Stimulated activated CD4-positive, alpha-beta T cell treated with anti-CD3 and anti-CD28 coated beads, Interleukin-2, amount 100 ng/mL, for 48 hours (primary cell): ENCODE results near the gene GPSM1.
A peak's percentile ranks its signal among the peaks of the same experiment; 100 is the strongest.

Experiments
- DNase-seq, 2 donors: peaks; one replicate each; pipeline ENCODE4 v3.0.0-alpha.2; 2020

GPSM1 gene

DNA sequence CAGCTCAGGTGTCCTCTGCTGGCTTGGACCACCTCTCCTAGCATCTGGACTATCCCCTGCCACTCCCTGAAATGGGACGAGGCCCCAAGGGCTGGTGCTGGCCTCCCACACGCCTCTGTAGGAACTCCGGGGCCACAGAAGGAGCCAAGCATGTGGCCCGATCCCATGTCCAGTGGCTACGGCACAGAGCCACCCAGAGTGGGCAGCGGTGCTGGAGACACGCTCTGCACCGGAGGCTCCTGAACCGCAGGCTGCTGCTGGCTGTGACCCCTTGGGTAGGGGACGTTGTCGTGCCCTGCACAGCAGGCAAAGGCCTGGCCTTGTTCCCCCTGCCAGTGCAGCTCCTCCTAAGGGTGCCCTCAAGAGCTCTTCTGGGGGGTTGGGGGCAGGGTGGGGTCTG is 52.6 kb downstream of the GPSM1 start:
- no peak for DNase-seq

DNA sequence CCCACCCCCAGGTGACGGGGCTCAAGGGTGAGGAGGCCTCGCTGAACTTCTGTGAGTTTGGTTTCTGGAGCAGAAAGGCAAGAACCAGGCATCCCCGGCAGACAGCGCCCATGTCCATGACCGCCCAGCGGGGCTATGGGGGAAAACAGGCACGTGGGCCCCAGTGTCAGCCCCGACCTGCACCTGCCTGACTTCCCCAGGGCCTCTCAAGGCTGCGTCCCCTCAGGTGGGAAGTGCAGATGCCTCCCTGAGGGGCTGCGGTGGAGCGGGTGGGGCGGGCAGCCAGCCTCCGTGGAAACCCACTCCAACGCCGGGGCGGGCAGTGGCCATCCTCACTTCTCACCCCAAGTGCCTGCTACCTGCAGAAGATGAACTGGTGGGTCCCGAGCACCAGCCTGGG is 53.0 kb downstream of the GPSM1 start:
- DNase-seq, result no peak

DNA sequence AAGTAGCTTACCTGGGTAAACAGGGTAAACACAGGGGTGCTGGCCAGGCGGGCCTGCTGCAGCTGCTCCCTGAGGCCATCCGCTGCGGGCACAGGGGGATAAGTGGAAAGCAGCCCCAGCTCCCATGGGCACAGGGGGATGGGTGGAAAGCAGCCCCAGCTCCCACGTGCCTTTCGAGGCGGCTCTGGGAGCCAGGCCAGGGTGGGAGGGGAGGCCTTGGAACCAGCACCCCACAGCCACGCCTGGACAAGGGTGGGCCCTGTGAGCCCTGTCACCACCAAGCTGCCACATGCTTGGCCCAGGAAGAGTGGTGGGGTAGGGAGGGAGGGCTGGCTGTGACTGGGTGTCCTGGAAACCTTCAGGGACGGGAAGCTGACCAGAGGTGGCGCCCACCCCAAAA is 54.0 kb downstream of the GPSM1 start:
- no peak for DNase-seq

DNA sequence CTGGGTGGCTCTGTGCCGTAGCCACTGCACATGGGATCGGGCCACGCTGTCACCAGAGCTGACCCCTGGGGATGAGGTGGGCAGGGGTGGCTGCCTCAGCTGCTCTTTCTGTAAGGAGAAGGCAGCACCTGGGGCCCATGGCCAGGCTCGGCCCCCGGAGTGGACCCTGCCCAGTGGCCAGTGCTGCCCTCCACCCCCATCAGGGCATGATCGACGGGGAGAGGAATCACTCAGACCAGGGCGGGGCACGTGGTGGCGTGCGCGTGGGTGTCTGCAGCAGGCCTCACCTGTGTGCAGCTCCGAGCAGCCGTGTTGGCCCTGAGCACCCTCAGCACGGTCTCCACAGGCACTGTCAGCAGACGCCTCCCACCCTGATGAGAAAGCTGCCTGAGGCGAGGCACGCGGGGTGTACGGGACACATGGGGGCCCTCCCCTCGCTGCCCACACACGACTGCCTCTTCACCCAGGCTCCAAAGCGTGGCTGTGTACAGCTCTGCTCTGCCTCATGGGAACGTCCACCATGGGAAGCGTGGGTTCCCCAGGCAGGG is 54.7 kb downstream of the GPSM1 start:
- no peak for DNase-seq

DNA sequence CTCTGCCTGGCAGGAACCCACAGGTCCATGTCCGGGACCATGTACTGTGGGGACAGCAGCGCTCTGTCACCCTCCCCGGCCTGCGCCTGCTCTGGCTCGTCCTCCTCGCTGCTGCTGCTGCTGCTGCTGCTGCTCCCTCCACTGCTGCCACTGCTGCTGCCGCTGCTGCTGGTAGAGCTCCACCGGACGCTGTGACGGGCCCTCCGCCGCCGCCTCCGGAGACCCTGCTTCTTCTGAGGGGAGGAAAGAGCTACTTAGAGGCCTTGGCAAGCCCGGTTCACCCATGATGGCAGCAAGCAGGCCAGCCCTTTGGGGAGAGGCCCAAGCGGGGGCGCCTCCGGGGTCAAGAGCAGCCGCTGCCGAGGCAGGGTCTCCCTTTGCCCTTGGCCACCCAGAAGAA is 56.1 kb downstream of the GPSM1 start:
- DNase-seq, result no peak

DNA sequence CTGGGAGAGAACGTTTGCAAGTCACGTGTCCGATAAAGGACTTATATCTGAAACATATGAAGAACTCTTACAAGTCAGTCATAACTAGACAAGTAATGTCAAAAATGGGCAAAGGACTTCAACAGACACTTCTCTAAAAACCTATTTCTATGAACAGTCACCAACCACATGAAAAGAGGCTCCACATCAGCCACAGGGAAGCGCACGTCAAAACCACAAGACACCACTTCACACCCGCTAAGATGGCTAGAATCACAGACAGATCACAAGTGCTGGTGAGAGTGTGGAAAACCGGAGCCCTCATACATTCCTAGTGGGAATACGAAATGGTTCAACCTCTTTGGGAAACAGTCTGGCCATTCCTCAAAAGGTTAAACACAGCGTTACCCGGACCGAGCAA is 57.7 kb downstream of the GPSM1 start:
- no peak for DNase-seq

DNA sequence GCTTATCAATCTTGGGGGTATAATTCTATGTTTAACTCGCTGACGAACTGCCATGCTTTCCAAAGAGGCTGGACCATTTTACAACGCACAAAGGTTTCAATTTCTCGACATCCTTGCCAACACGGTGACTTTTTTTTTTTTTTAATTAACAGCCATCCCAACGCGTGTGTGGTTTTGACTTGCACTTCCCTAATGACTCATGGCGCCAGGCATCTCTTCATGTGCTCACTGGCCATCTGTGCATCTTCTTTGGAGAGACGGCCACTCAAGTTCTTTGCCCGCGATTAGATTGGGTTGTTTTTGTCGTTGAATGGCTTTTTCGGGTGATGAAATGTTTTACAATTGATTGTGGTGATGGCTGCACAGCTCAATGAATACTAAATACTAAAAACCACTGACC is 58.7 kb downstream of the GPSM1 start:
- no peak for DNase-seq

DNA sequence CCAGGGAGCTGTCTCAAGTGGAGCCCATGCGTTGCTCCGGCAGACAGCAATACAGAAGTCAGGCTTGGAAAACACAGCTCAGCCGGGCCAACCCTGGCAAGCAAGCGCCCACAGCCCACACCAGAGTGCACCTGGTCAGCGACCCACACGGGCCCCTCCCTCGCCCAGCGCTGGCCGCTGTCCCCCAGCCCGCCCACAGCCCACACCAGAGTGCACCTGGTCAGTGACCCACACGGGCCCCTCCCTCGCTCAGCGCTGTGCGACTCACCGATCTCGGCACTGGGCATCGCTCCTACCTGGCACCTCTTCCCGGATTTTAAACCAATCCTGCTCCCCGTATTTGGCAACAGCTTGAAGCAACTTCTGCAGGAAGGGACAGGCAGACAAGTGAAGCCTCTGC is 59.9 kb downstream of the GPSM1 start:
- DNase-seq, result no peak

DNA sequence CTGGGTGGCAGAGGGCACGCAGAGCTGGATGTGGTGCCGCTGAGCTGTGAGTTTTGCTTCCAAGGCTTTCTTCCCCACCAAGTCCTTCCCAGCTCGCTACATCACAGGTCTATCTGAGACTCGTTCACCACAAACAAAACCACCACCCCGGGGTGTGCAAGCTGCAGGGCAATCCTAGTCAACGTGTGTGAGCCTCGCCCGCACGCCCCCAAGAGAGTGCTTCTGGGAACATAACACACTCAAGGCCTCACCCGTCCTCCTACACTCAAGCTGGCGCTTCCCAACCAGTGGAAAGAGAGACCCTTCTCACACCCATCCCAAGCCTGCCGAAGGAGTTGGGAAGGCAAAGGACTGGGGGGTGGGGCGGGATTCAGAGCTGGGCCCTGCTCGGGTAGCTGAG is 62.1 kb downstream of the GPSM1 start:
- DNase-seq, result no peak

DNA sequence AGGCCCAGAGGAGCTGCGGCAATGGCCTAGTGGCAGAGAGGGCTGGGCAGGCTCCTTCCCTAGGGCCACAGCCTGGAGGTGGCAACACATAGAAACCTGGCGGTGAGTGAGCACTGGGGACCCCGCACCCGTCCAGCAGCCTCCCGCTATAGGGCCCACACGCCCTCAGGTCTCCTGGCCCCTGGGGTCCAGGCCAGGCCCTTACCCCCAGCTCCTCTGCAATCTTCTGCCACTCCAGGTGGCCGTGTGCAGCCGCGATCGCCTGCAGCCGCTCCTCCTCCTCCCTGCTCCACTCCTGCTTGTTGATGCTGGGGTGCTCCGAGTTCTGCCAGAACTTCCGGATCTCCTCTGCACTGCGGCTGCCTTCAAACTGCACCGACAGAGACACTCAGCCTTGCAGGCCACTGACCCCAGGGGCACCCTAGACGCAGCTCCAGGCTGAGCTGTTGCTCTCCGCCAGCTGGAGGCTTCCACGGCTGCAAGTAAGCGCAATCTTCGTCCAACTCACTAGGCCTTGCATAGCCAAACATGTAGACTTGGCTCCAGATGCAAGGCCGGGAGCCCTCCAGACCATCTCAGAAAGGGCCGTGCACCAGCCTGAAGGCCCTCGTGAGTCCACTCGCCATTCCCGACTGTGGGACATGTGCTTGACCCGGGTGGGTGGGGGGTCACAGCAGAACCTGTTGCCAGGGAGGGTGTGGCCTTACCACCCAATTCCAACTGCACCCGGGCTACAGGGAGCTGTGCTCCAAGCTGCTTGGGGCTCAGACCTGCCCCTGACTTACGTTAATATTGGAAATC is 64.6 kb downstream of the GPSM1 start:
- no peak for DNase-seq

DNA sequence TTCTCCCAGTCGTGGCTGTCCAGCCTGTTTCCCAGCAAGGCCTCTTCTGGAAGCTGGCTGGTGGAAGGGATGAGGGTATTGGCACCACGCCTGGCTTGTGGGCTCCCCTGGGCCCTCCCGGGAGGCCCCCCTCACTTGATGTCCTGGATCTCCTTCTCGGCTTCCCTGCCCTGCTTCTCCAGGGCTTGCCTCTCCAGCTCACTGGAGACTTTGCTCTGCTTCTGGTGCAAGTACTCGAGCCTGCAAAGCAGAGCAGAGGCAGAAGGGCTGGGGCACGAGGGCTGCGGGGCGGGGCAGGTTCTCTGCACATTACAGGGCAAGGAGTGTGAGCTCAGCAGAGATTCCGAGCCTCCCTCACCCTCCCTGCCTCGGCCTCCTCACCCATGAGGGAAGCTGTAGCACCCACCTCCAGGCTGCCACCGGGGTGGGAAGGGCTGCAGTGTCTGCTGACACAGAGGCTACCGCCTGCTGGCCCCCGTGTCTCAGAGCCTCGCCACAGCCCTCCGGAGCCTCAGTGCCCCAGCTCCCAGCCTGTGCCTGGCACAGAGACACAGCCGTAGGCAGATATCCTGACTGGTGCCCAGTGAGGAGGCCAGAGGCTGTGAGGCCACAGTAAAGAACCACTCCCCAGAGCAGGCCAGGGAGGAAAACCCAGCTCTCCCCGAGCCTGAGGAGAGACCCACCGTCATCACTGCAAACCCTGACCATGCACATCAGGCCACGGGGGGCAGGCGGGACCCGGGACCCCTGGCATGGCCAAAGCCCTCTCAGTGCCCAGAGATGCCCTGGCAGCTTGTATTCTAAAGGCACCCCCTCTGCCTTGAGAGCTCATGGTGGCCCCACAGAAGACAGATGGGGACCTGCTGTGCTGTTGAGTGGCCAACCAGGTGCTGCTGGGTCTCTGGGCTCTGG is 65.5 kb downstream of the GPSM1 start:
- no peak for DNase-seq

DNA sequence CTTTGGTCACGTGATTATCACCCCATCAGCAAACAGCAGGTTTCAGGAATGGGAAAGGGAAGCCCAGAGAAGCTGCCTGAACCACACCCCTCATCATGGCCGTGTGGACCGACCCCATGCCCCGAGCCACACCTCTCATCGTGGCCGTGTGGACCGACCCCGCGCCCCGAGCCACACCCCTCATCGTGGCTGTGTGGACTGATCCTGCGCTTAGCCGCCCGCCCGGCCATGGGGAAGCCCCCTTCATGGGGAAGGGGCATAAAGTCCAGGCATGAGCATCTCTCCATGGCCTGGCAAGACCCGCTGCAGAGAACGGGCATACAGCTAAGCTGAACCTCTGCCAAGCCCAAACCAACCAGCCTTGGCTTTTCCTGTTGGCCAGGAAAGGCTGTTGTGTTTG is 66.2 kb downstream of the GPSM1 start:
- DNase-seq, result no peak

DNA sequence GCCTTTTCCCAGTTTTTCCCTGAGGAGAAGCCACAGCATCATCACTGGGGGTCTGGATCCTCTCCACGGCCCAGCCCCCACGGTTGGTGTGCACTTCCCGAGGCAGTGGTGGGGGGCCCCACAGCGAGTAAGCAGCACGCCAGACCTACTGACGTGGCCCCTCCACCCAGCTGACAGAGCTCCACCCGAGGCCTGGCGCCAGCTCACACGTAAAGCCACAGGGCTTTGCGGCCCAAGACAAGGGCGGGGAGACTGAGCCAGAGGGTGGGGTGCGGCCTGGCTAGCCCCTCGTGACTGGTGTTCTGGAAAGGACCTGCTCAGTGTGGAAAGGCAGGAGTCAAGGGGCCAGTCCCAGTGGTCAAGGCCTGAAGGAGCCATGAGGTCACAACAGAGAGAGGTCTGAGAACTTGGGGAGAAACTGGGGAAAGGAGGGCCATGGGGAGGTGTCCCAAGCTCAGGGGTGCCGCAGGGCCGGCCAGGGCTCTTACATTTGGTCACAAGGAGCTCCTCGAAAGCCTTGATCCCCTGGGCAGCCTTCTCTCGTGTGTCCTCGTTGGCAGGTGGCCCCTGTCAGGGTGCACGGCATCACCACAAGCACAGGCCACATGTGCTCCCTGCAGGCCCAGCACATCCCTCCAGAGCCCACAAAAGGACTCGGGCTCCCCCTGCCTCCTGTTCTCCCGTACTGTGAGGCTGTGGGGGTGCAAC is 67.1 kb downstream of the GPSM1 start:
- no peak for DNase-seq

DNA sequence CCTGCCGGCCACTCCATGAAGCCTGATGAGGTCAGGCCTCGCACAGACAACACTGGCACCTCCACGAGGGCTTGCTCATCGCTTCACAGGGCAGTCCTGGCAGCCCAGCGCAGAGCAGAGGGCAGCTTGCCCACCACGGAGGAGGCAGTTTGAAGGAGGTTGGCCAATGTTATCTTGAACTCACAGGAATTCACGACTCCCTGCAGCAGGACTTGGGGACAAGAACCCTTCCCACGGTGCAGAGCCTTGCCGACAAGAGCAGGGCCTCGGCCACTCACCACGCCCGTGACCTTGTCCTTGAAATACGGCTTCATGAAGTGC is 67.6 kb downstream of the GPSM1 start:
- DNase-seq, result no peak

DNA sequence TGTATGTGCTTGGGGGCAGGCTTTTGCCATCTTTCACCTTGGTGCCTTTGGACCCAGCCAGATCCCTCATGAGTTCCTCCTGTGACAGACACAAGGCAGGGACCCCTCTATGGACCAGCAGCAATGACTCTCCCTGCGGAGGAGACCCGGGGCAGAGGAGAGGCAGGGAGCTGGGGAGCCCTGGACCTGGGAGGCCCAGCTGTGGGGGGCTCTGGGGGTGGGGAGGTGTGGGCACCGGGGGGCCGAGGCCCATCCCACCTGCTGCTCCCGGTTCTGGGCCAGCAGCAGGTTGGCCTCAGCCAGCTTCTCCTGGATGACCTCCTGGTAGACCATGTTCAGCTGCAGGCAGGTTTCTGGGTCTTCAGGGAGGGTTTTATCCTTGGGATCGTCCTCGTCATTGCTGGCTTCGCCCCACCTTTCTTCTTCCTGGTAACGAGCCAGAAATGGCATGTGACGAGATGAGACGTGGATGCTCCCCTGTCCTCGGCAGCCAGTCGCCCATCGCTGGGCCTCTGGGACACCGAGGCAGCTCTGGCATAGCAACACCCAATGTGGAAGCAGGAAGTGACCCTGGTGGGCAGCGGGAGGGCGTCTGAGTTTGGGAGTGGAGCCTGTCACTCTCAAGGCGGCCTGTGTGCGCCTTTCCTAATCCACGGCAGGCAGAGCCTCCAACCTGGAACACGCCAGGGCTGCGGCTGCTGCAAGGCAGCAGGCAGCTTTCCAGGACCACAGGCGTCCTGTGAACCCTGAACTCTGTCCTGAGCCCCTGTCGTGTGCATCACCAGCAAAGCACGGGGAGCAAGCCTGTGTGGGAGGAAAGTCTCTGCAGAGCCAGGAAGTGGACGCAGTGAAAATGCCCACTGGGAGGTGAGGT is 68.2 kb downstream of the GPSM1 start:
- DNase-seq, result no peak

DNA sequence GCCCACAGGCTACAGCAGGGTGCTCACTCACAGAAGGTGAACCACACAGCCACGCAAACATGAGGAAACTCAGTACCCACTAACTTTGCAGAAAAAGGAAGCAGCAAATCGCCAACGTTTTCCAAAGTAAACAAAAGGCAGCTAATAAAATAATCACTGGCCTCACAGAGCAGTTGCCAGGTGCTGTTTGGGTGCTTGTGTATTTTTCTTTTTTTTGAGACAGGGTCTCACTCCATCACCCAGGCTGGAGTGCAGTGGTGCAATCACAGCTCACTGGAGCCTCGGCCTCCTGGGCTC is 68.8 kb downstream of the GPSM1 start:
- no peak for DNase-seq

DNA sequence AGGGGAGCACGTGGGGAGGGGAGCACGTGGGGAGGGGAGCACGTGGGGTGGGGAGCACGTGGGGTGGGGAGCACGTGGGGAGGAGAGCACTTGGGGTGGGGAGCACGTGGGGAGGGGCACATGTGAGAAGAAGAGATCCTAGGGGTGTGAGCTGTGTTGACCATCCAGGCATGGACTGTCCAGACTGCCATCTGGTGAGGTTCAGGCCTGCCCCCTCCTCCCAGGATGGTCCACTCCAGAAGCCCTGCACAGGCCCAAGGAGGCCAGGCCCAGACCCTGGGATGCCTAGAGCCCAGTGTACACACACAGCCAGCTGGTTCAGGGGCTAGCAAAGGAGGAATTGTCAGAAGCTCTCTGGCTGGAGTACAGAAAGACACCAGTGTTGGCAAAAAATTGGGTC is 70.3 kb downstream of the GPSM1 start:
- no peak for DNase-seq

DNA sequence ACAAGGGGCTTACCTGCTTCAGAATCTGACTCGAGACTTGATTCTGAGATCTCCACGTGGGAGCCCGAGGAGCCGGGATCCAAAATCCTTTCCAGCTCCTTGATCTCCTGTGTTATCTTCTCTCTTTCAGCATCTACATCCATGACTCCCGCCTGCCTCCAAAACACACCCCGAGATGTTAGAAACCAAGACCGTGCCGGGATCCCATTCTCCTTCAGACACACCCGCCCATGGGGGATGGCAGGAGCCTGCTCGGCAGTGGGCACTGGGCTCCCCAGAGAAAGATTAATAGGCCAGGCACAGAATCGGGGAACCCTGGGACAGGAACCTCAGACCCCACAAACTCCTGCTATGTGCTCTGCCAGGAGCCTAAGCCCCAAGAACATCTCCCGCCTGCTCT is 70.9 kb downstream of the GPSM1 start:
- DNase-seq, result no peak

DNA sequence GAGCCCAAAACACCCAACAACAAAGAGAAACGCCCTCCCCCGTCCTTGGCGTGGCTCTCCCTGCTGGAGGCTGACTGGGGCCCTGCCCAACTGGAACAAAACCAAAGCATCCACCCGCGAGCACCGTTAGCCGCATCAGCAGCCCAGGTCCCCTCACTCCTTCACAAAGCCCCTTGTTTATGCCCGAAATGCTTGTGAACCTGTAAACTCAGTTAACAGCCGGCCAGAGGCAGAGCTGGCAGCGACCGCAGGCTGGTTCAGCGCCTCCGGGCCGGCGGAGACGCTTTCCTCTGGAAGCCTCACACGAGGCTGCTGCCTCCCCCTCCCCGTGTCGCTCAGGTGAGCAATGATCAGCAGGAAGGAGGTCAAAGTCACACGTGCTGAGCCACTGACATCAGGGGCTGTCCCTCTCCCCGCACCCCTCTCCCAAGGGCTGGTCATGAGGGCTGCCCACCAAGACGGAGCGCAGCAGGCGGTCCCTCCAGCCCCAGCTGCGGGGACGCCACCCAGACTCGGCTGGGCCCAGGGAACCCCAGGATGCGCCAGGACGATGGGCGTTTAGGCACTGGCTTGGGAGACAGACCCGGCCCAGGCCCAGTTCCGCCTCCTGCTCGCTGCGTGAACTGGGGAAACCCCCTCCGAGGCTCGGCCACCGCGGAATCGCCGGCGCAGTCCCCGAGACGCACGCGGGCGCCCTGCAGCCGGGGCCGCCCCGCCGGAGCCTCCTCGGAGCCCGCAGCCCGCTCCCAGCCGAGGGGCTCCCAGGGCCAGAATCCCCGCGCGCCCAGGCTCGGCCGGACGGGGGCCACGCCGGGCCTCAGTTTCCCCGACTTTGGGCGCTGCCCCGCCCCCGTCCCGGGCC is 72.1 kb downstream of the GPSM1 start:
- DNase-seq, result peak in 1 of 2 donors; percentile 28

DNA sequence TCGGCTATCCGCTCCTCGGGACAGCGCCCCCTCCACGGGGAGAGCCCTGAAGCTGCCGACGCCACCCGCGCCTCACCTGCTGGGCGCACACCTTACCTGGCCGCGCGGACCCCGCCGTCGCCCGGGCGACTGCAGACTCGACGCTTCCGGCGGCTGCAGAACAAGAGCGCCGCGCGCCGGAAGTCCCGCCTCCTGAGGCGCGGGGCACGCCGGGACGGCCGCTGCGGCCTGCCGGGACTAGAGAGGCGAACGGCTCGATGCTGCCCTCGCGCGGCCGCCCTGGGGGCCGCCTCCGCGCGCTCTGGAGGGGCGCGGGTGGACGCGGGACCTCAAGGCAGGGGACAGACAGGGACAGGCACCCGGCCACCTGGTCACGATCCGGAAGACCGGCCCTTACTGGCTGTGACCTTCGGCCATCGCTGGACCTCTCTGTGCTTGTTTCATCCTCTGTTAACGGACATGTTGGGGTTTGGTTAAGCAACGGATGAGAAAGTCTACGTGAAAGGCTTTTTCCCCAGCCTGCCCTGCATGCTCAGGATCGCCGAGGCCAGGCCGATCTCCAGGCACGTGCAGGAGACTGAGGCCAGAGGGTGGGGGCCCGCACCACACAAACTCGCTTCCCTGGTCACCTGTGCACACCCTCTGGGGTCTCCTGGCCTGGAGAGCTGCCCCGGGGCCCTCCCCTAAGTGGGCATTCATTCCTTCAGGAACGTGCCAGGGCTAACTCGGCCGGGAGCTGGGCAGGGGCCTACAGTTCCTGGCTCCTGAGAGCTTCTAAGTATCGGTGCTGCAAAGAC is 72.9 kb downstream of the GPSM1 start, which contains the start of gene SNAPC4:
Gene SNAPC4 (minus strand): TSS at position 133 of the 797 bp plus-strand sequence. CDS start 1,742 bp downstream, outside the sequence.
- DNase-seq, result peak; percentile 83 to 89
